Adrenal gland (tissue), 12 donors: ENCODE data around the gene KDM4C. TPM values are rescaled to one million over a fixed set of nuclear protein-coding genes. Genes with fewer than 3 reads are reported as not detected.
A peak's percentile ranks its signal among the peaks of the same experiment; 100 is the strongest.

Experiments used
- DNase-seq, 7 donors: peaks; one replicate each; pipeline ENCODE4 v3.0.0-alpha.2; 2019 to 2020
- H3K27ac ChIP-seq, 5 donors: fragments of 200-600 bp; sonication (generic) in 4 of 5; 1 replicate in 3 of 5; 2 replicates in 2 of 5; pipeline versions ENCODE4 v1.5.1 to v1.8.0; 2016 to 2020; ENCODE audit warnings: mild to moderate bottlenecking in 1 of 5
- H3K27me3 ChIP-seq: fragments of 200-600 bp; 2 replicates; pipeline ENCODE4 v1.8.0; 2021
- H3K36me3 ChIP-seq, 2 donors: fragments of 200-600 bp; replicated peaks in 1 of 2; 1 replicate in 1 of 2; 2 replicates in 1 of 2; pipeline versions ENCODE4 v1.5.1 to v1.8.0; 2018 to 2022
- H3K4me1 ChIP-seq, 2 donors: fragments of 200-600 bp; replicated peaks in 1 of 2; 1 replicate in 1 of 2; 2 replicates in 1 of 2; pipeline versions ENCODE4 v1.5.1 to v1.8.0; 2018 to 2021
- H3K4me3 ChIP-seq, 4 donors: fragments of 200-600 bp; sonication (generic) in 3 of 4; one replicate each; pipeline ENCODE4 v1.5.1; 2016 to 2018
- H3K9me3 ChIP-seq, 3 donors: fragments of 200-600 bp; sonication (generic) in 1 of 3; replicated peaks in 1 of 3; 1 replicate in 2 of 3; 2 replicates in 1 of 3; pipeline versions ENCODE4 v1.5.1 to v1.8.0; 2016 to 2021
- POLR2A ChIP-seq, 2 donors: fragments of 450-650 bp; IDR thresholded peaks; one replicate each; pipeline ENCODE4 v1.6.1; 2017; ENCODE audit warnings: antibody characterized with exemption in 2 of 2, mild to moderate bottlenecking in 2 of 2, moderate library complexity in 1 of 2
- WGBS, 4 donors: extraction: QIAGEN DNeasy Blood & Tissue Kit in 2 of 4; methylation state at CpG; one replicate each; pipeline versions ENCODE4 v1.1.5 to v1.1.7; 2013 to 2017; 5-methylcytosine and 5-hydroxymethylcytosine counted together
- intact Hi-C, 2 donors: fragments of 100-400 bp; cut with DNase I; formaldehyde crosslinking; loops; one replicate each; pipeline versions ENCODE4 v1.14.1 to v1.15.0; 2022 to 2023
- polyA plus RNA-seq, 3 donors: library from polyadenylated mRNA; stranded (reverse); fragments of 200-250 nt in 2 of 3; fragments of 350-450 nt in 1 of 3; fragmentation: Illumina TruSeq in 1 of 3; extraction: RNeasy Lipid Tissue Mini Kit (QIAGEN cat#74804) in 1 of 3; gene quantifications; one replicate each; pipeline ENCODE4 v1.2.3, GENCODE V29; 2013 to 2014
- total RNA-seq, 9 donors: library from RNA; depleted of rRNA in 4 of 9; stranded (reverse); fragments of >200 nt in 4 of 9; fragments of 120-200 nt in 1 of 9; fragmentation: NEBNext Ultra II Directional in 1 of 9; extraction: Animal tissue kit (Norgen Biotek cat#: 25700) in 1 of 9; gene quantifications; one replicate each; pipeline versions ENCODE4 v1.1.0 to v1.2.4, GENCODE V29; 2013 to 2023
- TF ChIP-seq, protein P1 (sequence below), 6 experiments: fragments of 450-650 bp in 4 of 6; fragments of 200-600 bp in 2 of 6; sonication (generic) in 1 of 6; IDR thresholded peaks; 1 replicate in 5 of 6; 2 replicates in 1 of 6; pipeline versions ENCODE4 v1.5.1 to v1.8.0; 2016 to 2021; ENCODE audit warnings: antibody characterized with exemption in 6 of 6, mild to moderate bottlenecking in 2 of 6, moderate library complexity in 1 of 6
- donor health status: healthy with polysubstance abuse.
- donor health status: Bipolar disorder and iron deficiency.
- donor health status: DM: yes; HTN: yes; CAD: no.
- donor health status: DM: no; HTN: no; CAD: no.
- donor health status: DM: no; HTN: no; CAD: no.
- donor health status: DM: yes; HTN: yes; CAD: no.

Gene KDM4C
- total and polyA plus RNA-seq, 12 donors: 7.9 to 33.4 (median 23.3) TPM

DNA sequence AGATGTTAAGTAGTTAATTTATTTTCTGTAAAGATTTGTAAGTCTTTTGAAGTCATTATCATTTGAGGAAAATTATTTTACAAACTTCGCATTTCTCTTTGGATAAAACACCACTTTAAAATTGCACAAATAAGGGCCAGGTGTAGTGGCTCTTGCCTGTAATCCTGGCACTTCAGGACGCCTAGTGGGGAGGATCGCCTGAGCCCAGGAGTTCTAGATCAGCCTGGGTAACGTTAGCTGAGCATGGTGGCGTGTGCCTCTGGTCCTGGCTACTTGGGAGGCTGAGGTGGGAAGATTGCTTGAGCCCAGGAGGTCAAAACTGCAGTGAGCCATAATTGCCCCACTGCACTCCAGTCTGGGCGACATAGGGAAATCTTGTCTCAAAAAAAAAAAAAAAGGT lies 185.5 kb downstream of the KDM4C start:
- Histone ChIP-seq H3K4me3 (no peak overlapping the region), H3K27ac (no peak overlapping the region), H3K9me3 (no peaks in the 10 kb centered on the region), H3K4me1 (peaks cover 0 to 5% of the 10 kb centered on the region in 2 donors), H3K27me3 (no peaks in the 10 kb centered on the region), H3K36me3 (no peaks in the 10 kb centered on the region)
- intact Hi-C loops: no loop called here
- TF ChIP-seq, protein P1, sequence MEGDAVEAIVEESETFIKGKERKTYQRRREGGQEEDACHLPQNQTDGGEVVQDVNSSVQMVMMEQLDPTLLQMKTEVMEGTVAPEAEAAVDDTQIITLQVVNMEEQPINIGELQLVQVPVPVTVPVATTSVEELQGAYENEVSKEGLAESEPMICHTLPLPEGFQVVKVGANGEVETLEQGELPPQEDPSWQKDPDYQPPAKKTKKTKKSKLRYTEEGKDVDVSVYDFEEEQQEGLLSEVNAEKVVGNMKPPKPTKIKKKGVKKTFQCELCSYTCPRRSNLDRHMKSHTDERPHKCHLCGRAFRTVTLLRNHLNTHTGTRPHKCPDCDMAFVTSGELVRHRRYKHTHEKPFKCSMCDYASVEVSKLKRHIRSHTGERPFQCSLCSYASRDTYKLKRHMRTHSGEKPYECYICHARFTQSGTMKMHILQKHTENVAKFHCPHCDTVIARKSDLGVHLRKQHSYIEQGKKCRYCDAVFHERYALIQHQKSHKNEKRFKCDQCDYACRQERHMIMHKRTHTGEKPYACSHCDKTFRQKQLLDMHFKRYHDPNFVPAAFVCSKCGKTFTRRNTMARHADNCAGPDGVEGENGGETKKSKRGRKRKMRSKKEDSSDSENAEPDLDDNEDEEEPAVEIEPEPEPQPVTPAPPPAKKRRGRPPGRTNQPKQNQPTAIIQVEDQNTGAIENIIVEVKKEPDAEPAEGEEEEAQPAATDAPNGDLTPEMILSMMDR (IDR thresholded peaks at IDR 0.05): no peak
- TF ChIP-seq POLR2A (IDR thresholded peaks at IDR 0.05): no peak
- 85 to 94% (median 91%) methylated on average over 6 of the region's 6 CpGs for WGBS, 4 donors
- DNase-seq: no peak

DNA sequence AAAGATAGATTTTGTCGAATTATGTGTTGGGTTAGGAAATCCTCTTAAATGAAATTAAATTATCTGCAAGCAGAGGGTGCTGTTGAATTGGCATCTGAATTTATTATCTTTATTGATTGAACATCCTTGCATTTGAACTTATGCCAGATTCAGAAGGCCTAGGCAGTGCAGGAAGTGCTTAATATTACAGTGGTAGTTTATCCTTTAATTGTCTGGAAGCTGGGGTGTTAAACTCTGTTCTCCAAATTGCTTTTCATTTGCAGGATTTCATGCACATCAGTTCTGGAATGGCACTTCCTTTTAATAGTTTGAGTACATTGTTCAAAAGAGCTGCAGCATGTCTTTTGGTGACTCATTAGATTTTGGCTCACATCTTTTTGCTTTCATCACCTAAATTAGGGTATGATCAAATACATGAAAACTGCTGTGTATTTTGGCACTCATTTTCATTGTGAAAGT lies 186.3 kb downstream of the KDM4C start:
- TF ChIP-seq, protein P1 (IDR thresholded peaks at IDR 0.05): peak in 2 of 6 experiments; percentile 8 to 35
- TF ChIP-seq POLR2A (IDR thresholded peaks at IDR 0.05): no peak
- 38 to 56% (median 48%) methylated on average over 1 of the region's 1 CpG for WGBS, 4 donors
- no peak overlapping the region for H3K27ac ChIP-seq
- no peaks in the 10 kb centered on the region for H3K27me3 ChIP-seq
- intact Hi-C loops: no loop called here
- H3K4me3 ChIP-seq: no peak overlapping the region
- H3K4me1 ChIP-seq: peaks cover 0 to 5% of the 10 kb centered on the region in 2 donors
- H3K36me3 ChIP-seq: no peaks in the 10 kb centered on the region
- no peak for DNase-seq
- no peaks in the 10 kb centered on the region for H3K9me3 ChIP-seq

DNA sequence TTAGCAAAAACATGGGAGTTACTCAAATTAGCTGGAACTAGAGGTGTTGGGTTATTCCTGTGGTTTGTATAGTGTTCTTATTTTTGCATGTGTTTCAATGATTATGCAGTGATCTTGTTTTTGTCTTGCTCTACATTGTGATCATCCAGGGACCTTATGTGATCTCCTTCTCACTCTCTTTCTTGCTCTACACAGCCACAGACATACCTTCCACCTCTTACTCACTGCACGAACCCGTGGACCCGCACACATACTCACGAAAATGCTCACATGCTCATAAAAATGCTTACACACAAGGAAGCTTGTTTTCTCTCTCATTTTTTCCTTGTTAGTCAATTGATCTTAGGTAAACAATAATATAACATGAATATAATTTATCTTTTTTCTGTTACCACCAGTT lies 187.1 kb downstream of the KDM4C start:
- intact Hi-C loops: no loop called here
- peaks cover 0 to 5% of the 10 kb centered on the region in 2 donors for H3K4me1 ChIP-seq
- no peaks in the 10 kb centered on the region for H3K36me3 ChIP-seq
- H3K9me3 ChIP-seq: no peaks in the 10 kb centered on the region
- H3K27ac ChIP-seq: peak overlapping the region in 1 of 5 donors; percentile 49
- no peak for DNase-seq
- no peaks in the 10 kb centered on the region for H3K27me3 ChIP-seq
- 92 to 99% (median 94%) methylated on average over 4 of the region's 4 CpGs for WGBS, 4 donors
- H3K4me3 ChIP-seq: no peak overlapping the region
- TF ChIP-seq, protein P1 (IDR thresholded peaks at IDR 0.05): no peak
- no peak for TF ChIP-seq POLR2A (IDR thresholded peaks at IDR 0.05)

DNA sequence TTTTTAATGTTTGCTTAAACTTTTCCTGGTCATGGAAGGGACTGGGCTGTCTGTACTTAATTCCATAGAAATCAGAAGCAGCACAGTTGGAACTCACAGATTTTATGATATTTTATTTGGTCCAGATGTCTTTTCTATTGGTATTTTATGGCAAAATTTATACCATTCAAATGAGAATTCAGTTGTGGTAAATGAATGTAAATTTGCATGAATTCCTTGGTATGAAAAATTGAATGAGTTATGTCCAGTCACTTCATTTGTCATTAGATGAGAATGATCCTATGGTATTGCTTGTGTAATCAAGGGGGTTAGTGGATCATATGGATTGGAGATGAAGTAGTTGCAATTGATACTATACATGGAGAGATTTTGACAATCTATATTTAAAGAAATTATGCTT lies 188.0 kb downstream of the KDM4C start:
- Histone ChIP-seq H3K27me3 (no peaks in the 10 kb centered on the region), H3K27ac (no peak overlapping the region), H3K9me3 (no peaks in the 10 kb centered on the region), H3K4me1 (peaks cover 0 to 5% of the 10 kb centered on the region in 2 donors), H3K36me3 (no peaks in the 10 kb centered on the region), H3K4me3 (no peak overlapping the region)
- intact Hi-C loops: no loop called here
- TF ChIP-seq POLR2A (IDR thresholded peaks at IDR 0.05): no peak
- TF ChIP-seq, protein P1 (IDR thresholded peaks at IDR 0.05): no peak
- DNase-seq: no peak
